Measurements from ENCODE around the gene SEPTIN10.

SEPTIN10 gene

GRCh38 chr2:109519513-109519912 is 94.3 kb downstream of the SEPTIN10 start:
- DNase-seq = no peak

GRCh38 chr2:109517118-109517889 is 96.5 kb downstream of the SEPTIN10 start:
- DNase-seq = no peak

GRCh38 chr2:109516445-109517117 is 97.2 kb downstream of the SEPTIN10 start:
- DNase-seq = no peak

GRCh38 chr2:109514857-109515256 is 98.9 kb downstream of the SEPTIN10 start:
- no peak for DNase-seq

- no peak for DNase-seq
Measured at GRCh38 chr2:109513749-109514588, 99.8 kb downstream of the SEPTIN10 start.

- DNase-seq = no peak
Measured at GRCh38 chr2:109513230-109513629, 100.5 kb downstream of the SEPTIN10 start.

- no peak for DNase-seq
Measured at GRCh38 chr2:109512076-109512475, 101.7 kb downstream of the SEPTIN10 start.

- no peak for DNase-seq
Measured at GRCh38 chr2:109511168-109511567, 102.6 kb downstream of the SEPTIN10 start.

GRCh38 chr2:109510136-109511028 is 103.4 kb downstream of the SEPTIN10 start:
- DNase-seq = peak; percentile 37

GRCh38 chr2:109508556-109508955 is 105.2 kb downstream of the SEPTIN10 start:
- DNase-seq = no peak

- no peak for DNase-seq
Measured at GRCh38 chr2:109507828-109508227, 105.9 kb downstream of the SEPTIN10 start.

GRCh38 chr2:109507217-109507616 is 106.5 kb downstream of the SEPTIN10 start:
- DNase-seq = no peak

- no peak for DNase-seq
Measured at GRCh38 chr2:109503191-109503590, 110.6 kb downstream of the SEPTIN10 start.

- no peak for DNase-seq
Measured at GRCh38 chr2:109501461-109501860, 112.3 kb downstream of the SEPTIN10 start.

- no peak for DNase-seq
Measured at GRCh38 chr2:109500910-109501309, 112.9 kb downstream of the SEPTIN10 start.

GRCh38 chr2:109499566-109499965 is 114.2 kb downstream of the SEPTIN10 start:
- no peak for DNase-seq

GRCh38 chr2:109498906-109499305 is 114.9 kb downstream of the SEPTIN10 start:
- no peak for DNase-seq

GRCh38 chr2:109497911-109498870 is 115.6 kb downstream of the SEPTIN10 start:
- DNase-seq = no peak

GRCh38 chr2:109497463-109497862 is 116.3 kb downstream of the SEPTIN10 start:
- DNase-seq = no peak

GRCh38 chr2:109494351-109494750 is 119.4 kb downstream of the SEPTIN10 start:
- DNase-seq = no peak
